ENCODE results near the gene MYO3B.

The MYO3B gene

GRCh38 chr2:170361090-170361936, 183.4 kb downstream of the MYO3B start:
- Histone ChIP-seq H2AFZ (ENCODE audit: low read depth, low read length, severe bottlenecking) (no peak overlapping the region), H3K9ac (ENCODE audit: low read length) (no peak overlapping the region), H4K20me1 (ENCODE audit: low read depth, low read length) (no peaks in the 10 kb centered on the region)

GRCh38 chr2:170362313-170362870, 184.4 kb downstream of the MYO3B start:
- Histone ChIP-seq H3K9me3 (ENCODE audit: insufficient read depth, low read length) (no peaks in the 10 kb centered on the region), H2AFZ (ENCODE audit: low read depth, low read length, severe bottlenecking) (no peak overlapping the region), H3K79me2 (ENCODE audit: insufficient read depth, low read length) (no peaks in the 10 kb centered on the region), H3F3A (ENCODE audit: insufficient read depth) (no peaks in the 10 kb centered on the region), H3K4me3 (ENCODE audit: insufficient read depth, low read length, poor library complexity, severe bottlenecking) (no peak overlapping the region), H3K36me3 (ENCODE audit: low read length) (no peaks in the 10 kb centered on the region), H4K20me1 (ENCODE audit: low read depth, low read length) (no peaks in the 10 kb centered on the region), H3K9me2 (replicated peaks; ENCODE audit: insufficient read depth, low read length) (no peaks in the 10 kb centered on the region), H3K9ac (ENCODE audit: low read length) (no peak overlapping the region), H3K27me3 (ENCODE audit: low read length) (no peaks in the 10 kb centered on the region), H3K27ac (ENCODE audit: low read depth, low read length) (no peak overlapping the region), H3K4me2 (ENCODE audit: low read depth, low read length, poor library complexity, severe bottlenecking) (no peak overlapping the region)
- TF ChIP-seq CTCF (IDR thresholded peaks at IDR 0.05; ENCODE audit: insufficient read depth, low read length, poor library complexity, severe bottlenecking) (no peak), EZH2phosphoT487 (conservative IDR thresholded peaks at IDR 0.05; ENCODE audit: low read length) (no peak)

More at GRCh38 chr2:170361090-170361936, 183.4 kb downstream of the MYO3B start:
- Histone ChIP-seq H3K4me3 (ENCODE audit: insufficient read depth, low read length, poor library complexity, severe bottlenecking) (no peak overlapping the region), H3K4me2 (ENCODE audit: low read depth, low read length, poor library complexity, severe bottlenecking) (no peak overlapping the region), H3K36me3 (ENCODE audit: low read length) (no peaks in the 10 kb centered on the region), H3K9me3 (ENCODE audit: insufficient read depth, low read length) (no peaks in the 10 kb centered on the region), H3K27me3 (ENCODE audit: low read length) (no peaks in the 10 kb centered on the region), H3F3A (ENCODE audit: insufficient read depth) (no peaks in the 10 kb centered on the region), H3K79me2 (ENCODE audit: insufficient read depth, low read length) (no peaks in the 10 kb centered on the region), H3K9me2 (replicated peaks; ENCODE audit: insufficient read depth, low read length) (no peaks in the 10 kb centered on the region), H3K27ac (ENCODE audit: low read depth, low read length) (no peak overlapping the region)
- peak; percentile 92 for TF ChIP-seq CTCF (IDR thresholded peaks at IDR 0.05; ENCODE audit: insufficient read depth, low read length, poor library complexity, severe bottlenecking)
- TF ChIP-seq EZH2phosphoT487 (conservative IDR thresholded peaks at IDR 0.05; ENCODE audit: low read length), result no peak

GRCh38 chr2:170362871-170363631, 185.1 kb downstream of the MYO3B start:
- H3K79me2 ChIP-seq (ENCODE audit: insufficient read depth, low read length), result no peaks in the 10 kb centered on the region
- no peaks in the 10 kb centered on the region for H3K9me2 ChIP-seq (replicated peaks; ENCODE audit: insufficient read depth, low read length)
- H3F3A ChIP-seq (ENCODE audit: insufficient read depth), result no peaks in the 10 kb centered on the region
- no peaks in the 10 kb centered on the region for H4K20me1 ChIP-seq (ENCODE audit: low read depth, low read length)
- no peaks in the 10 kb centered on the region for H3K9me3 ChIP-seq (ENCODE audit: insufficient read depth, low read length)
- H3K4me2 ChIP-seq (ENCODE audit: low read depth, low read length, poor library complexity, severe bottlenecking), result no peak overlapping the region
- no peak overlapping the region for H2AFZ ChIP-seq (ENCODE audit: low read depth, low read length, severe bottlenecking)
- H3K27me3 ChIP-seq (ENCODE audit: low read length), result no peaks in the 10 kb centered on the region
- H3K36me3 ChIP-seq (ENCODE audit: low read length), result no peaks in the 10 kb centered on the region
- H3K4me3 ChIP-seq (ENCODE audit: insufficient read depth, low read length, poor library complexity, severe bottlenecking), result no peak overlapping the region
- no peak overlapping the region for H3K9ac ChIP-seq (ENCODE audit: low read length)
- no peak overlapping the region for H3K27ac ChIP-seq (ENCODE audit: low read depth, low read length)
- TF ChIP-seq CTCF (IDR thresholded peaks at IDR 0.05; ENCODE audit: insufficient read depth, low read length, poor library complexity, severe bottlenecking) (no peak), EZH2phosphoT487 (conservative IDR thresholded peaks at IDR 0.05; ENCODE audit: low read length) (no peak)

Data from SU-DHL-6 (cell line).